Measurements from ENCODE around the gene SHB.
"Not testable (repeated sequence)": the region's sequence is repeated elsewhere in the genome, so short reads cannot be mapped to it uniquely, and the experiment has no call there.

SHB gene

GRCh38 chr9:38061326-38061977, 7.6 kb downstream of the SHB start:
- no peaks in the 10 kb centered on the region for H3K36me3 Mint-ChIP-seq (ENCODE audit: low read depth)

DNA sequence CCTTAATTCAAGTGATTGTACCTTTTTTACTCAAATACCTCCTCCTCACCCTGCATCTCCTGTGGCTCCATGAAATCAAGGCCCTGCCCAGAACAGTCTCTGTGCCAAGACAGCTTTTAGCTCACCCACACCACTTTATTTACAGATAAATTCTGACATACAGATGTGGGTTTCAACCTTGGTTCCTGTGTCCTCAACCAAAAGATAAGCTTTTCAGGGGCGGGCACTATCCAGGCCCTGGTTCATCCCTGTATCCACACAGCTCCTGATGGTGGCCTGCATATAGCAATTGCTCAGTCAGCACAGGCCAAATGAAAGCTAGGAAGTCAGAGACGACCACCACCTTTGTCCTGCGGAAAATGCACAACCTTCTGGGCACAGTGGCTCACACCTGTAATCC, 8.3 kb downstream of the SHB start:
- Mint-ChIP-seq H3K4me1 (ENCODE audit: low read depth) (peaks cover 3% of the 10 kb centered on the region), H3K9me3 (no peaks in the 10 kb centered on the region), H3K36me3 (ENCODE audit: low read depth) (no peaks in the 10 kb centered on the region), H3K27ac (no peak overlapping the region), H3K27me3 (peaks cover 1% of the 10 kb centered on the region), H3K4me3 (no peak overlapping the region)

More at GRCh38 chr9:38061326-38061977, 7.6 kb downstream of the SHB start:
- Mint-ChIP-seq H3K9me3 (no peaks in the 10 kb centered on the region), H3K4me1 (ENCODE audit: low read depth) (peaks cover 7% of the 10 kb centered on the region), H3K27ac (no peak overlapping the region), H3K27me3 (peaks cover 8% of the 10 kb centered on the region), H3K4me3 (no peak overlapping the region)

- Mint-ChIP-seq H3K27ac (no peak overlapping the region), H3K36me3 (ENCODE audit: low read depth) (no peaks in the 10 kb centered on the region), H3K4me3 (no peak overlapping the region), H3K9me3 (no peaks in the 10 kb centered on the region), H3K4me1 (ENCODE audit: low read depth) (no peaks in the 10 kb centered on the region), H3K27me3 (no peaks in the 10 kb centered on the region)
These were observed 9.6 kb downstream of the SHB start for GRCh38 chr9:38059233-38059936.

DNA sequence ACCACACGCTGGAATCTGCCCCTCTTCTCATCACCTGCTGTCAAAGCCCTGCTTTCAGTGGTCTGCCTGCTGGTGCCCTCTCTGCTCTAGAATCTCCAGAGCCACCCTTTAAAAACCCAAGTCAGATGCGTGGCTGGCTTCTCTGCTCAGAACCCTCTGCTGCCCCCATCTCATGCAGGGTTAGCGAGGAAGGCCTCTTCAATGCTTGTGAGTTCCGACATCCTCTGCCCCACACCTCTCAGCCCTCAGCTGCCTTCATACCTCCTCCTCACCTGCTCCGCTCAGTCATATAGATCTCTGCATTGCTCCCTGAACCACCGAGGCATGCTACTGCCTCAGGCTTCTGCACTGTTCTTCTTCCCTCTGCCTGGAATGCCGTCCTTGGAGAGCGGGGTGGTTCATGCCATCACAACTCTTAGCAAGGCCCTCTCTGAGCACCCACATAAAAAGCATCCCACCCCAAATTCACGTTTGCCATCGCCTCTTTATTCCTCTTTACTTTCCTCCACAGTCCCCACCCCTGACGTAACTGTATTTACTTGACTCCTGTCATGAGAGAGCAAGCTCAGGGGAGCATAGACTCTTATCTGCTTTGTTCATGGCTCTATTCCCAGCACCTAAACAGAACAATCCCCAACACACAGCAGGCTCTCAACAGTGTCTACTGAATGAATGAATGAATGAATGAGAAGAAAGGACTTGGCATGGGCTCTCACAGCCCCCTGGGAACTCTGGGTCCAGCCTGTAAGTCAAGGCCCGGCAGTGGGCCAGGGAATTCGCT, 10.4 kb downstream of the SHB start:
- Mint-ChIP-seq H3K36me3 (ENCODE audit: low read depth) (no peaks in the 10 kb centered on the region), H3K27me3 (no peaks in the 10 kb centered on the region), H3K27ac (no peak overlapping the region)

GRCh38 chr9:38057416-38058195, 11.4 kb downstream of the SHB start:
- no peak overlapping the region for H3K4me3 Mint-ChIP-seq
- no peaks in the 10 kb centered on the region for H3K36me3 Mint-ChIP-seq (ENCODE audit: low read depth)
- H3K27me3 Mint-ChIP-seq, result no peaks in the 10 kb centered on the region
- H3K27ac Mint-ChIP-seq, result no peak overlapping the region
- no peaks in the 10 kb centered on the region for H3K9me3 Mint-ChIP-seq
- H3K4me1 Mint-ChIP-seq (ENCODE audit: low read depth), result no peaks in the 10 kb centered on the region

More for the DNA sequence above, 10.4 kb downstream of the SHB start:
- H3K4me3 Mint-ChIP-seq, result no peak overlapping the region
- H3K4me1 Mint-ChIP-seq (ENCODE audit: low read depth), result no peaks in the 10 kb centered on the region
- no peaks in the 10 kb centered on the region for H3K9me3 Mint-ChIP-seq

GRCh38 chr9:38054653-38055052, 14.4 kb downstream of the SHB start:
- H3K4me1 Mint-ChIP-seq (ENCODE audit: low read depth), result no peaks in the 10 kb centered on the region
- H3K9me3 Mint-ChIP-seq, result no peaks in the 10 kb centered on the region
- H3K36me3 Mint-ChIP-seq (ENCODE audit: low read depth), result no peaks in the 10 kb centered on the region
- H3K4me3 Mint-ChIP-seq, result no peak overlapping the region
- H3K27me3 Mint-ChIP-seq, result no peaks in the 10 kb centered on the region
- H3K27ac Mint-ChIP-seq, result no peak overlapping the region

GRCh38 chr9:38053697-38054461, 15.1 kb downstream of the SHB start:
- Mint-ChIP-seq H3K4me1 (ENCODE audit: low read depth) (no peaks in the 10 kb centered on the region), H3K36me3 (ENCODE audit: low read depth) (no peaks in the 10 kb centered on the region)

DNA sequence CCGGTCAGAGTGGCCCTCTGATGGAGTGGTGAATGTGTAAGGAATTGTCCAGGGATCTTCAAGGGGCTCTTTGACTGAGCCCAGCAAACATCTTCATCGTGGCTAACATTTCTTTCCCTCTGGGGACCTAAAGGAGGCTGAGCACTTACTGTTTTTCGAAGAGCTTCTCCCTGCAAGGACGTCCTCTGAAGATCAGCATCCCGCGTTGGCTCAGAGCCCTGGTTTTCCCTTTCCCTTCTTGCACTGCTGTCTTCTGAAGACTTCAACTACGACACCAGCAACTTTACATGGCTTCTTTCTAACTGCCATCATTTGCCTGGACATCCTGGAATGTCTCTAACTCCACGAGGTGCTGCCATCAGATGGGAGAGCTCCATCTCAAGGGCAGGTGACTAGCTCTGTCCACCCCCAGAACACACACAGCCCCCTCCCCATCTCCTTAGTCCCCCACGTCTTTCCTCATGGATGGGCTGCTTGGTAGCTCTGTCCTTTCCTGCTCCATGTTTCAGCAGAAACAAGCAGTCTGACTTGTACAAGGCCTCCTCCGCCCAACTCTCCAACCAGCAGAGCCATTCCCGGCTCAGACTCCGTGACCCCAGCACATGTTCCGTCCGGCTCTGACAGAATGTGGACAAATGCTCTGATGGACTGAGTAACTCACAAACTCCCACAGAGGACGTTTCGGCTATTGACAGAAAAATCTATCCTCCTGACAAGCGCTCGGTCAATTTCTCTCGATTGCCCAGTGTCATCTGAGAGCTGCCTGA, 17.1 kb downstream of the SHB start:
- Mint-ChIP-seq H3K27me3 (no peaks in the 10 kb centered on the region), H3K4me1 (ENCODE audit: low read depth) (peaks cover 11% of the 10 kb centered on the region), H3K9me3 (no peaks in the 10 kb centered on the region), H3K36me3 (ENCODE audit: low read depth) (no peaks in the 10 kb centered on the region), H3K4me3 (no peak overlapping the region), H3K27ac (no peak overlapping the region)

More at GRCh38 chr9:38053697-38054461, 15.1 kb downstream of the SHB start:
- Mint-ChIP-seq H3K27ac (no peak overlapping the region), H3K27me3 (no peaks in the 10 kb centered on the region), H3K9me3 (no peaks in the 10 kb centered on the region), H3K4me3 (no peak overlapping the region)

GRCh38 chr9:38048316-38048969, 20.6 kb downstream of the SHB start:
- no peaks in the 10 kb centered on the region for H3K36me3 Mint-ChIP-seq (ENCODE audit: low read depth)
- H3K4me1 Mint-ChIP-seq (ENCODE audit: low read depth), result peaks cover 11% of the 10 kb centered on the region
- no peaks in the 10 kb centered on the region for H3K9me3 Mint-ChIP-seq
- no peaks in the 10 kb centered on the region for H3K27me3 Mint-ChIP-seq
- H3K27ac Mint-ChIP-seq, result no peak overlapping the region
- H3K4me3 Mint-ChIP-seq, result no peak overlapping the region

GRCh38 chr9:38047301-38048251, 21.5 kb downstream of the SHB start:
- Mint-ChIP-seq H3K4me1 (ENCODE audit: low read depth) (peaks cover 11% of the 10 kb centered on the region), H3K27ac (no peak overlapping the region), H3K36me3 (ENCODE audit: low read depth) (no peaks in the 10 kb centered on the region), H3K9me3 (no peaks in the 10 kb centered on the region), H3K27me3 (no peaks in the 10 kb centered on the region), H3K4me3 (no peak overlapping the region)

GRCh38 chr9:38046661-38047300, 22.2 kb downstream of the SHB start:
- no peak overlapping the region for H3K4me3 Mint-ChIP-seq
- no peaks in the 10 kb centered on the region for H3K9me3 Mint-ChIP-seq
- H3K4me1 Mint-ChIP-seq (ENCODE audit: low read depth), result peaks cover 11% of the 10 kb centered on the region
- no peaks in the 10 kb centered on the region for H3K36me3 Mint-ChIP-seq (ENCODE audit: low read depth)
- no peak overlapping the region for H3K27ac Mint-ChIP-seq
- no peaks in the 10 kb centered on the region for H3K27me3 Mint-ChIP-seq

GRCh38 chr9:38045939-38046338, 23.1 kb downstream of the SHB start:
- H3K27ac Mint-ChIP-seq; H3K4me3 Mint-ChIP-seq; H3K27me3 Mint-ChIP-seq; H3K9me3 Mint-ChIP-seq; H3K36me3 Mint-ChIP-seq (ENCODE audit: low read depth): not testable (repeated sequence)
- H3K4me1 Mint-ChIP-seq (ENCODE audit: low read depth), result peaks cover 11% of the 10 kb centered on the region

Measured in stimulated activated naive CD8-positive, alpha-beta T cell treated with anti-CD3 and anti-CD28 coated beads, Interleukin-15, Interleukin-2, amounts not matched to agents 100 ng/mL and 50 ng/mL, for 24 hours (primary cell).